Lower leg skin (tissue), 4 donors: ENCODE data around the gene MED14. TPM values are rescaled to one million over a fixed set of nuclear protein-coding genes. Genes with fewer than 3 reads are reported as not detected.
"Not testable (repeated sequence)": the region's sequence is repeated elsewhere in the genome, so short reads cannot be mapped to it uniquely, and the experiment has no call there.

Source experiments
- DNase-seq, 2 donors: peaks; one replicate each; pipeline ENCODE4 v3.0.0-alpha.2; 2019; ENCODE audit warnings: low spot score in 2 of 2
- H3K4me3 ChIP-seq: fragments of 200-600 bp; sonication (generic); 2 replicates; pipeline ENCODE4 v1.5.1; 2017; ENCODE audit warnings: mild to moderate bottlenecking, low read depth; ENCODE audit not compliant: poor library complexity, severe bottlenecking
- CTCF ChIP-seq, 3 donors: fragments of 450-650 bp; IDR thresholded peaks; one replicate each; pipeline ENCODE4 v1.5.1; 2016; ENCODE audit warnings: antibody characterized with exemption in 3 of 3, mild to moderate bottlenecking in 3 of 3, moderate library complexity in 2 of 3
- POLR2A ChIP-seq, 2 donors: fragments of 450-650 bp; IDR thresholded peaks; one replicate each; pipeline ENCODE4 v1.6.1; 2016 to 2017; ENCODE audit warnings: antibody characterized with exemption in 2 of 2, mild to moderate bottlenecking in 1 of 2, moderate library complexity in 1 of 2
- WGBS, 2 donors: methylation state at CpG; one replicate each; pipeline ENCODE4 v1.1.5; 2018; 5-methylcytosine and 5-hydroxymethylcytosine counted together
- intact Hi-C: fragments of 100-400 bp; cut with DNase I; formaldehyde crosslinking; loops from one replicate; pipeline ENCODE4 v1.15.0; 2023; ENCODE audit warnings: low total_unique reads
- total RNA-seq, 4 donors: library from RNA; depleted of rRNA; stranded (reverse); fragments of >200 nt; gene quantifications; one replicate each; pipeline ENCODE4 v1.1.0, GENCODE V29; 2016

The MED14 gene
- 10 to 100 TPM; 27.4 to 36.8 (median 35.0) TPM for total RNA-seq

- WGBS, 2 donors, result 0 to 1% methylated on average over 8 to 68 of the region's 88 CpGs
- intact Hi-C loops, result no loop called here
- DNase-seq, result peak; percentile 78 to 96
These were observed at the start of gene MED14 for GRCh38 chrX:40735325-40736169. TSS of gene MED14 (minus strand) at chrX:40735542. CDS start at chrX:40735412, 130 bp downstream.

GRCh38 chrX:40784516-40785151, 49.3 kb upstream of the MED14 start:
- no peak for TF ChIP-seq CTCF (IDR thresholded peaks at IDR 0.05)
- no peak for TF ChIP-seq POLR2A (IDR thresholded peaks at IDR 0.05)
- intact Hi-C loops, result loop anchor here (5.0 kb wide), 1 partner anchor 127 kb away; no protein-coding TSS in a partner anchor
- H3K4me3 ChIP-seq, result no peak overlapping the region
- 82 to 83% methylated on average over 4 of the region's 4 CpGs for WGBS, 2 donors
- no peak for DNase-seq

More at GRCh38 chrX:40735325-40736169, at the start of gene MED14:
- peak within 1 kb of the TSS; percentile 66 for H3K4me3 ChIP-seq
- TF ChIP-seq POLR2A (IDR thresholded peaks at IDR 0.05) (no peak), CTCF (IDR thresholded peaks at IDR 0.05) (no peak)

- 80% methylated on average over 11 of the region's 11 CpGs for WGBS, 2 donors
- intact Hi-C loops, DNase-seq, H3K4me3 ChIP-seq: not testable (repeated sequence)
These were observed 47.4 kb upstream of the MED14 start for GRCh38 chrX:40782644-40783259.

GRCh38 chrX:40780951-40781350, 45.6 kb upstream of the MED14 start:
- intact Hi-C loops, result no loop called here
- WGBS, 2 donors, result 67 to 73% methylated on average over 2 of the region's 2 CpGs
- TF ChIP-seq CTCF (IDR thresholded peaks at IDR 0.05) (no peak), POLR2A (IDR thresholded peaks at IDR 0.05) (no peak)
- no peak overlapping the region for H3K4me3 ChIP-seq
- DNase-seq, result no peak

GRCh38 chrX:40780082-40780481, 44.7 kb upstream of the MED14 start:
- 79 to 83% methylated on average over 5 to 6 of the region's 6 CpGs for WGBS, 2 donors
- intact Hi-C loops, result no loop called here
- no peak for DNase-seq
- no peak overlapping the region for H3K4me3 ChIP-seq
- TF ChIP-seq POLR2A (IDR thresholded peaks at IDR 0.05) (no peak), CTCF (IDR thresholded peaks at IDR 0.05) (no peak)
